ENCODE data around the gene KRTAP10-12.

The KRTAP10-12 gene

DNA sequence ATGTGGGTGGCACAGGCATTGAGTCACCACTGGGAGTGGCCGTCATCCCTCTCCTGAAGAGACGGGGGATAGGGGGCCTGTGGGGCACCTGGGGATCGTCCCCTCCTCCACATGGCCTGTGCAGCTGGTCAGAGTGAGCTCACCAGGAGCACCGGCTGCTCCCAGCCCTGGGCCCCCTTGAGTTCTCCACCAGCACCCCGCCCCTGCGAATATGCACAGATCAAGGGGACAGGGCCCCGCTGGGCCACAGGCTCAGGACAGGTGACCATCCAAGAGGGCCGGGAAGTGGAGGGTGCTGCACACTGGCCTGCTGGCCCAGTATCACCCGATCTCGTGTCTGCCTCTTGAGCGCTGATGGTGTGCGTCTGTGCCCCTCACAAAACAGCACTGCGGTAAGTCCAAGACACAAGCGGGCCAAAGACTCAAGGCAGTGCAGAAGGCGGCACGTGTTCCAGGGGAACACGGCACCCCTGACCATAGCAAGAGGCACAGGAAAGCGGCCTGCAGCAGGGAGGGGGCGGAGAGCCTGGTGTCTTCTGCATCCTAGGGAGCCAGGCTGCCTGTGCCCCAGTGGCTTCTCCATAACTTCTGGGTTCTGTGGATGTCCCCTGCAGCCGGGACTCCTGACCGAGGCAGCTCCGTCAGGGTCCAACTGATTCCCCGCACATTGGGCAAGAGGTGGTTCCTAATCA lies 32.5 kb downstream of the KRTAP10-12 start:
- Histone ChIP-seq H3K4me1 (no peaks in the 10 kb centered on the region), H3K27me3 (peaks cover 0 to 69% of the 10 kb centered on the region in 2 donors), H3K4me3 (no peak overlapping the region), H3K36me3 (no peaks in the 10 kb centered on the region), H3K27ac (no peak overlapping the region), H3K9me3 (no peaks in the 10 kb centered on the region)
- intact Hi-C loops (cut with DNase I; ENCODE audit: low total_unique reads), result no loop called here
- DNase-seq, result no peak
- TF ChIP-seq, protein P1, sequence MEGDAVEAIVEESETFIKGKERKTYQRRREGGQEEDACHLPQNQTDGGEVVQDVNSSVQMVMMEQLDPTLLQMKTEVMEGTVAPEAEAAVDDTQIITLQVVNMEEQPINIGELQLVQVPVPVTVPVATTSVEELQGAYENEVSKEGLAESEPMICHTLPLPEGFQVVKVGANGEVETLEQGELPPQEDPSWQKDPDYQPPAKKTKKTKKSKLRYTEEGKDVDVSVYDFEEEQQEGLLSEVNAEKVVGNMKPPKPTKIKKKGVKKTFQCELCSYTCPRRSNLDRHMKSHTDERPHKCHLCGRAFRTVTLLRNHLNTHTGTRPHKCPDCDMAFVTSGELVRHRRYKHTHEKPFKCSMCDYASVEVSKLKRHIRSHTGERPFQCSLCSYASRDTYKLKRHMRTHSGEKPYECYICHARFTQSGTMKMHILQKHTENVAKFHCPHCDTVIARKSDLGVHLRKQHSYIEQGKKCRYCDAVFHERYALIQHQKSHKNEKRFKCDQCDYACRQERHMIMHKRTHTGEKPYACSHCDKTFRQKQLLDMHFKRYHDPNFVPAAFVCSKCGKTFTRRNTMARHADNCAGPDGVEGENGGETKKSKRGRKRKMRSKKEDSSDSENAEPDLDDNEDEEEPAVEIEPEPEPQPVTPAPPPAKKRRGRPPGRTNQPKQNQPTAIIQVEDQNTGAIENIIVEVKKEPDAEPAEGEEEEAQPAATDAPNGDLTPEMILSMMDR (IDR thresholded peaks at IDR 0.05), result no peak

DNA sequence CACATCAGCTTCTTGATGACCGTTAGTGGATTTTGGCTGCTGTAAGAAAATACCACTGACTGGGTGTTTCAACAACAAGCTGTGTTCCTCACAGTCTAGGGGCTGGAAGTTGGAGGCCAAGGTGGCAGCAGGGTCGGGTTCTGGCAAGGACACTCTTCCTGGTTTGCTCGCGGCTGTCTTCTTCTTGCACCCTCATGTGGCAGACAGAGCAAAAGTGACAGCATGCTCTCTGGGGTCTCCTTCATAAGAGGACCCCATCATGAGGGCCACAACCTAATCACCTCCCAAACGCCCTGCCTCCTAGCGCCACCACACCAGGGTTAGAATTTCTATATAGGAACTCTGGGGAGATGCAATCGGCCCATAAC lies 33.0 kb downstream of the KRTAP10-12 start:
- intact Hi-C loops (cut with DNase I; ENCODE audit: low total_unique reads), result no loop called here
- Histone ChIP-seq H3K27me3 (peaks cover 0 to 69% of the 10 kb centered on the region in 2 donors), H3K9me3 (no peaks in the 10 kb centered on the region), H3K27ac (no peak overlapping the region), H3K4me3 (no peak overlapping the region), H3K36me3 (no peaks in the 10 kb centered on the region), H3K4me1 (no peaks in the 10 kb centered on the region)
- no peak for DNase-seq
- TF ChIP-seq, protein P1 (IDR thresholded peaks at IDR 0.05), result no peak

DNA sequence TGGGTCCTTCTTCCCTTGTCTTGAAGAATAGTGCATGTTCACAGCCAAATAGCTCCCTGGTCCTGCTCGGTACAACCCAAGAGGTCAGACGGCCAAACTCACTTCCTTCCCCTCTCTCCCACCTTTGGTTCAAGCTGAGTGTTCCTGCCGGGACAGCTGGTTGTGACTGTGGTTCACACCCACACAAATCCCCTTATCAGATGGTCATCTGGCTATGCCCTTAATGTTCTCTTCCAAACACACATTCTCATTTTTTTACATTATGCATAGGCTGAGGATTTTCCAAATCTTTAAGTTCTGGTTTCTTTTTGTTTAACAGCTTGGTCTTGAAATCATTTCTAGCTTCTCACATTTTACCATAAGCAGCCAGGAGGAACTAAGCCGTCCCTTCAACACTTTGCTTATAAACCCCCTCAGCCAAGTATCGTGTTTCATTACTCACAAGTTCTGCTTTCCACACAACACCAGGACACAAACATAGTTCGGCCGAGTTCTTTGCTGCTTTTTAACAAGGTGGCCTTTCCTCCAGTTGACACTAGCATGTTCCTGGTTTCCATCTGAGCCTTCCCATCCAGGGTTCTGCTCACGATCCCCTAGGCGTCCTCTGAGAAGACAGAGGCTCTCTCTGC lies 34.1 kb downstream of the KRTAP10-12 start:
- peaks cover 0 to 10% (median 0%) of the 10 kb centered on the region in 3 donors for H3K9me3 ChIP-seq
- H3K4me1 ChIP-seq, result no peaks in the 10 kb centered on the region
- intact Hi-C loops (cut with DNase I; ENCODE audit: low total_unique reads), result no loop called here
- no peaks in the 10 kb centered on the region for H3K36me3 ChIP-seq
- no peak overlapping the region for H3K27ac ChIP-seq
- TF ChIP-seq, protein P1 (IDR thresholded peaks at IDR 0.05), result no peak
- H3K4me3 ChIP-seq, result no peak overlapping the region
- peaks cover 0 to 61% of the 10 kb centered on the region in 2 donors for H3K27me3 ChIP-seq
- no peak for DNase-seq

DNA sequence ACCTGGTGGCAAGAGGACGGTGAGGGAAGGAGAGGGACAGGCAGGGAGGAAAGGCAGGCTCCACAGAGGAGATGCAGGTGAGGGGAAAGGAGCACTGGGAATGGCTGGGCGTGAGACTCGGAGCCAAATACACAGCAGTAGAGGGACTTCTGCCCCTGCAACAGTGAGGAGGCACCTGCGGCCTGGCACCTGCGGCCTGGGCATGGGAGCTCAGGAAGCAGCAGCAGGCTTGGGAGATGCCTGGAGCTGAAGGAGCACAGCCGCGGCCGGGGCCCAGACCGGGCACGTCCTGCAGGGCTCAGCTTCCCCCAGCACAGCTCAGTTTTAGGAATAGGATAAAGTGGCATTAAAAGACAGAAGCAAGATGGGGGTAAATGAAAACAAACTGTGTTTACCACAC lies 35.3 kb downstream of the KRTAP10-12 start:
- Histone ChIP-seq H3K4me3 (no peak overlapping the region), H3K4me1 (no peaks in the 10 kb centered on the region), H3K27ac (no peak overlapping the region), H3K27me3 (peaks cover 0 to 49% of the 10 kb centered on the region in 2 donors), H3K9me3 (peaks cover 0 to 22% (median 9%) of the 10 kb centered on the region in 3 donors), H3K36me3 (no peaks in the 10 kb centered on the region)
- TF ChIP-seq, protein P1 (IDR thresholded peaks at IDR 0.05), result no peak
- intact Hi-C loops (cut with DNase I; ENCODE audit: low total_unique reads), result no loop called here
- no peak for DNase-seq

DNA sequence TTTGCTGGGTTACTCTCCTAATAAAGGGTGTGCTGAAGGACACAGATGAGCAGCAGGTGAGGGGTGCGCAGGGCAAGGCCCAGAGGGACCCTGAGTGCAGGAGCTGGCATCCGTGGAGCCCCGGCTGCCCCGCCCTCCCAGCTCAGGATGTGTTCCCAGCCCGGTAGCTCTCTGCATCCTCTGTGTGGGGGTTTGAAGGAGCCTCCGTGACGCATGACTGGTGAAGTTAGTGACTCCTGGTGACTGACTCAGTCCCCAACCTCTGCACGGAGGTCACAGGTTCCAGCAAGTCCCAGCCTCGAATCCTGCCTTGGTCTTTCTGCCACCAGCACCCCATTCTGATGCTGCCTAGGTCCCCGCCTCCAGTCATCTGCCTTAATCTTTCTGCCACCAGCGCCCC lies 36.0 kb downstream of the KRTAP10-12 start:
- TF ChIP-seq, protein P1 (IDR thresholded peaks at IDR 0.05), result no peak
- Histone ChIP-seq H3K27me3 (peaks cover 0 to 42% of the 10 kb centered on the region in 2 donors), H3K27ac (no peak overlapping the region), H3K9me3 (peaks cover 0 to 28% (median 16%) of the 10 kb centered on the region in 3 donors), H3K4me1 (no peaks in the 10 kb centered on the region), H3K36me3 (no peaks in the 10 kb centered on the region), H3K4me3 (no peak overlapping the region)
- intact Hi-C loops (cut with DNase I; ENCODE audit: low total_unique reads), result no loop called here
- no peak for DNase-seq
